K562 (cell line): Measurements from ENCODE around the gene AADAC. TPM values are rescaled to one million over a fixed set of nuclear protein-coding genes. Genes with fewer than 3 reads are reported as not detected.

Source experiments
- ATAC-seq: fragments of 200-7000 bp; cut with Tn5 transposase; 3 replicates; pipeline ENCODE4 v1.9.1; 2020; ENCODE audit warnings: moderate library complexity
- BruUV-seq: library from RNA; stranded (reverse); fragments of 400-500 nt; replicated peaks from 2 replicates; lab custom pipeline; 2021; lab: Mats Ljungman, UMichigan
- CTCF ChIA-PET: fragments of 300-600 bp; formaldehyde crosslinking; extraction: SDS; loops from one replicate; lab custom pipeline; 2021; ENCODE audit warnings: low intra/inter-chr PET ratio; lab: Yijun Ruan, JAX
- POLR2A ChIA-PET: fragments of 300-600, 350-650 bp; sonication (Branson Sonifier 250); formaldehyde crosslinking; extraction: SDS; loops from one replicate; lab custom pipeline; 2021; ENCODE audit warnings: antibody characterized with exemption, inconsistent platforms; lab: Yijun Ruan, JAX
- DNase-seq, 4 experiments: peaks; one replicate each; pipeline versions ENCODE4 v3.0.0 to v3.0.0-alpha.2; 2011 to 2018; ENCODE audit warnings: low spot score in 3 of 4, mixed read lengths in 3 of 4; ENCODE audit errors: extremely low read depth in 1 of 4
- FAIRE-seq: peaks from 2 replicates; lab custom pipeline; 2011; peaks lifted over from hg19 to GRCh38; lab: Jason Lieb, UNC
- H2AFZ ChIP-seq: 2 replicates; pipeline ENCODE4 v1.6.0; 2011; ENCODE audit warnings: low read depth, low read length, control low read depth, inconsistent platforms
- H3K27ac ChIP-seq: fragments of 200-600 bp; 3 replicates; pipeline ENCODE4 v1.8.0; 2011; ENCODE audit warnings: low read depth, mild to moderate bottlenecking, control low read depth, inconsistent platforms, low read length, moderate library complexity, mixed read lengths; ENCODE audit errors: extremely low read depth
- H3K27me3 ChIP-seq, 2 experiments: fragments of 300-600 bp in 1 of 2; 2 replicates in 1 of 2; 3 replicates in 1 of 2; pipeline versions ENCODE4 v1.6.0 to v1.8.0; 2011; ENCODE audit warnings: inconsistent platforms in 2 of 2, low read length in 2 of 2, mild to moderate bottlenecking in 1 of 2, mixed read lengths in 1 of 2, moderate library complexity in 1 of 2; ENCODE audit not compliant: control insufficient read depth in 2 of 2, insufficient read depth in 2 of 2
- H3K36me3 ChIP-seq: fragments of 300-600 bp; 3 replicates; pipeline ENCODE4 v1.8.0; 2011; ENCODE audit warnings: mild to moderate bottlenecking, low read length, inconsistent platforms; ENCODE audit not compliant: control insufficient read depth, insufficient read depth
- H3K4me1 ChIP-seq, 2 experiments: fragments of 200-600 bp in 1 of 2; replicated peaks in 1 of 2; 2 replicates in 1 of 2; 3 replicates in 1 of 2; pipeline versions ENCODE4 v1.5.1 to v1.8.0; 2011; ENCODE audit warnings: inconsistent platforms in 2 of 2, low read length in 2 of 2, mild to moderate bottlenecking in 1 of 2, mixed read lengths in 1 of 2, moderate library complexity in 1 of 2; ENCODE audit not compliant: control insufficient read depth in 2 of 2, insufficient read depth in 2 of 2
- H3K4me2 ChIP-seq: 2 replicates; pipeline ENCODE4 v1.6.1; 2011; ENCODE audit warnings: low read length, control low read depth, inconsistent platforms, mixed read lengths; ENCODE audit not compliant: insufficient read depth
- H3K4me3 ChIP-seq: fragments of 200-600 bp; sonication (generic), shearing (Covaris generic); 2 replicates; pipeline ENCODE4 v1.5.1; 2016; ENCODE audit warnings: control low read depth, inconsistent platforms
- H3K79me2 ChIP-seq: fragments of 200-600 bp; 3 replicates; pipeline ENCODE4 v1.8.0; 2011; ENCODE audit warnings: low read length, inconsistent platforms; ENCODE audit not compliant: control insufficient read depth, insufficient read depth
- H3K9ac ChIP-seq, 2 experiments: 2 replicates each; pipeline versions ENCODE4 v1.6.0 to v1.6.1; 2011; ENCODE audit warnings: low read depth in 2 of 2, low read length in 2 of 2, control low read depth in 1 of 2, inconsistent platforms in 1 of 2, mild to moderate bottlenecking in 1 of 2, mixed read lengths in 1 of 2; ENCODE audit not compliant: insufficient read depth in 1 of 2
- H3K9me1 ChIP-seq: one replicate; pipeline ENCODE4 v1.6.0; 2011; ENCODE audit warnings: inconsistent platforms, mild to moderate bottlenecking, low read length, moderate library complexity; ENCODE audit not compliant: control insufficient read depth, insufficient read depth
- H3K9me3 ChIP-seq: replicated peaks from 2 replicates; pipeline ENCODE4 v1.5.1; 2011; ENCODE audit warnings: low read depth, low read length, inconsistent platforms; ENCODE audit not compliant: control insufficient read depth, insufficient read depth
- H4K20me1 ChIP-seq: replicated peaks from 2 replicates; pipeline ENCODE4 v1.6.1; 2011; ENCODE audit warnings: low read length, inconsistent platforms, mixed read lengths; ENCODE audit not compliant: control insufficient read depth, insufficient read depth
- ZNF444 ChIP-seq: fragments of 250-450 bp; sonication (Bioruptor Pico); IDR thresholded peaks from 2 replicates; pipeline ENCODE4 v1.4.0; 2020; ENCODE audit warnings: mild to moderate bottlenecking, moderate library complexity
- WGBS: fragments of 100-300 bp; shearing (Covaris generic); methylation state at CpG from one replicate; pipeline ENCODE4 v1.1.6; 2016; ENCODE audit warnings: low coverage, mixed read lengths; ENCODE audit not compliant: insufficient coverage; ENCODE audit errors: missing lambda C conversion rate; 5-methylcytosine and 5-hydroxymethylcytosine counted together
- in situ Hi-C: fragments of 300-500 bp; cut with MboI; formaldehyde crosslinking; loops from 4 replicates; pipeline ENCODE4 v1.15.0; 2018; ENCODE audit warnings: inconsistent platforms, mixed read lengths
- intact Hi-C: fragments of 100-400 bp; cut with micrococcal nuclease; formaldehyde crosslinking; loops from 2 replicates; pipeline ENCODE4 v1.14.2; 2022
- polyA plus RNA-seq, 8 experiments: library from polyadenylated mRNA; depleted of rRNA in 4 of 8; stranded (reverse) in 5 of 8; unstranded in 3 of 8; fragments of >200 nt; fragmentation: Nextera tagmentation in 2 of 8; fragmentation: Illumina TruSeq in 1 of 8; extraction: Ambion mirVana in 2 of 8; extraction: Trizol in 1 of 8; gene quantifications; 2 replicates each; pipeline versions ENCODE4 v1.2.1 to v1.2.3, GENCODE V29; 2011 to 2014; ENCODE audit warnings: inconsistent platforms in 1 of 8, missing spikeins in 1 of 8
- total RNA-seq, 7 experiments: library from RNA; depleted of rRNA in 6 of 7; stranded (reverse); fragments of >200 nt in 6 of 7; fragmentation: Illumina TruSeq in 2 of 7; extraction: Trizol in 2 of 7; gene quantifications; 2 replicates each; pipeline versions ENCODE4 v1.2.1 to v1.2.3, GENCODE V29; 2011 to 2021; ENCODE audit warnings: low replicate concordance in 1 of 7
- TF ChIP-seq, protein P1 (sequence below), 2 experiments: fragments of 450-650 bp in 1 of 2; sonication (generic) in 1 of 2; formaldehyde crosslinking in 1 of 2; IDR thresholded peaks in 1 of 2; conservative IDR thresholded peaks in 1 of 2; 2 replicates each; pipeline versions ENCODE4 v1.6.1 to v1.8.1; 2016 to 2023; ENCODE audit warnings: mild to moderate bottlenecking in 2 of 2, moderate library complexity in 2 of 2, inconsistent platforms in 1 of 2, missing genetic modification reagents in 1 of 2

Gene AADAC
- total and polyA plus RNA-seq, 9 of the 15 experiments (the other 6 are each of a cell fraction or from before 2014, with no cell fraction given): 0.47 TPM; not detected in 8

DNA sequence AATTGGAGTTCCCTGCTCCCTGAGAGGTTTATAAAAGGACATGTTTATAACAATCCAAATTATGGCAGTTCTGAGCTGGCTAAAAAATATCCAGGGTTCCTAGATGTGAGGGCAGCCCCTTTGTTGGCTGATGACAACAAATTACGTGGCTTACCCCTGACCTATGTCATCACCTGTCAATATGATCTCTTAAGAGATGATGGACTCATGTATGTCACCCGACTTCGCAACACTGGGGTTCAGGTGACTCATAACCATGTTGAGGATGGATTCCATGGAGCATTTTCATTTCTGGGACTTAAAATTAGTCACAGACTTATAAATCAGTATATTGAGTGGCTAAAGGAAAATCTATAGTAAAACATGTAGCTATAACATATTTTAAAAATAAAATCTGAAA is 13.9 kb downstream of the AADAC start:
- ChIA-PET POLR2A (no interaction called here), CTCF (no interaction called here)
- intact Hi-C loops: no loop called here
- DNase-seq (no peak), FAIRE-seq (no peak), ATAC-seq (no peak)
- in situ Hi-C loops: loop anchor here (25.0 kb wide), 1 partner anchor 591 kb away; no protein-coding TSS in a partner anchor
- Histone ChIP-seq H3K4me2 (no peak overlapping the region), H3K9me3 (no peaks in the 10 kb centered on the region), H3K9me1 (no peaks in the 10 kb centered on the region), H3K79me2 (no peaks in the 10 kb centered on the region), H2AFZ (no peak overlapping the region), H3K27ac (no peak overlapping the region), H4K20me1 (no peaks in the 10 kb centered on the region), H3K4me1 (no peaks in the 10 kb centered on the region), H3K27me3 (no peaks in the 10 kb centered on the region), H3K36me3 (no peaks in the 10 kb centered on the region), H3K9ac (no peak overlapping the region), H3K4me3 (no peak overlapping the region)
- no TSS peak for BruUV-seq
- 40% methylated on average over 3 of the region's 3 CpGs for WGBS
- TF ChIP-seq ZNF444 (CRISPR knock-in tag): no peak
- TF ChIP-seq, protein P1, sequence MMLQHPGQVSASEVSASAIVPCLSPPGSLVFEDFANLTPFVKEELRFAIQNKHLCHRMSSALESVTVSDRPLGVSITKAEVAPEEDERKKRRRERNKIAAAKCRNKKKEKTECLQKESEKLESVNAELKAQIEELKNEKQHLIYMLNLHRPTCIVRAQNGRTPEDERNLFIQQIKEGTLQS (IDR thresholded peaks at IDR 0.05): peak; percentile 37; the same call in 1 of the 2 replicates
- TF ChIP-seq, protein P1 (CRISPR knock-in tag; conservative IDR thresholded peaks at IDR 0.05): no peak
